Ishikawa (cell line): ENCODE data around the gene ERLEC1.

Source experiments
- CEBPB ChIP-seq: IDR thresholded peaks from 2 replicates; pipeline ENCODE4 v1.6.1; 2012
- CREB1 ChIP-seq: IDR thresholded peaks from 2 replicates; pipeline ENCODE4 v1.6.1; 2012; ENCODE audit warnings: low read depth
- EGR1 ChIP-seq: IDR thresholded peaks from 2 replicates; pipeline ENCODE4 v1.6.1; 2012
- EP300 ChIP-seq: IDR thresholded peaks from 2 replicates; pipeline ENCODE4 v1.6.1; 2012; ENCODE audit warnings: borderline replicate concordance
- FOXM1 ChIP-seq: IDR thresholded peaks from 2 replicates; pipeline ENCODE4 v1.6.1; 2012; ENCODE audit warnings: low read depth, borderline replicate concordance
- NFIC ChIP-seq: IDR thresholded peaks from 2 replicates; pipeline ENCODE4 v1.6.1; 2012
- RAD21 ChIP-seq: IDR thresholded peaks from 2 replicates; pipeline ENCODE4 v1.6.1; 2012; ENCODE audit warnings: low read depth
- TAF1 ChIP-seq: IDR thresholded peaks from 2 replicates; pipeline ENCODE4 v1.6.1; 2012; ENCODE audit warnings: low read depth, mild to moderate bottlenecking
- TCF12 ChIP-seq: IDR thresholded peaks from 2 replicates; pipeline ENCODE4 v1.6.1; 2012; ENCODE audit warnings: low read depth
- TEAD4 ChIP-seq: IDR thresholded peaks from 2 replicates; pipeline ENCODE4 v1.6.1; 2012
- YY1 ChIP-seq: IDR thresholded peaks from 2 replicates; pipeline ENCODE4 v1.6.1; 2012; ENCODE audit warnings: low read depth
- ZBTB7A ChIP-seq: IDR thresholded peaks from 2 replicates; pipeline ENCODE4 v1.6.1; 2012; ENCODE audit warnings: low read depth
- TF ChIP-seq, protein P1 (sequence below): IDR thresholded peaks from 2 replicates; pipeline ENCODE4 v1.6.1; 2012
- TF ChIP-seq, protein P2 (sequence below): IDR thresholded peaks from 2 replicates; pipeline ENCODE4 v1.6.1; 2012; ENCODE audit warnings: low read depth, mild to moderate bottlenecking
- TF ChIP-seq, protein P3 (sequence below): IDR thresholded peaks from 2 replicates; pipeline ENCODE4 v1.6.1; 2012

Gene ERLEC1

DNA sequence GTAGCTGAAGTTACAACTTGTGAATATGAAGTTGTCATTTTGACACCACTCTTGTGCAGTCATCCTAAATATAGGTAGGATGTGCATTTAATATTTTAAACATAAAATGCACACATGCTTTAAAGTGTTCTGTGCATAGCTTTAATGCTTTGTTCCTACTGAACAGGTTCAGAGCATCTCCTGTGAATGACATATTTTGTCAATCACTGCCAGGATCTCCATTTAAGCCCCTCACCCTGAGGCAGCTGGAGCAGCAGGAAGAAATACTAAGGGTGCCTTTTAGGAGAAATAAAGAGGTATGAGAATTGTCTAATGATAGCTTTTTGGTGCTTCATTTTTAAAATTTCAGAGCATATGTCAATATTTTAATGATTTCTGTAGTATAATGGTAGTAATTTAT lies 14.7 kb downstream of the ERLEC1 start:
- TF ChIP-seq CEBPB (no peak), ZBTB7A (no peak), EP300 (no peak), TCF12 (no peak), TEAD4 (no peak), TAF1 (no peak), CREB1 (no peak), EGR1 (no peak), RAD21 (no peak), FOXM1 (no peak), NFIC (no peak), YY1 (no peak)
- TF ChIP-seq, protein P1, sequence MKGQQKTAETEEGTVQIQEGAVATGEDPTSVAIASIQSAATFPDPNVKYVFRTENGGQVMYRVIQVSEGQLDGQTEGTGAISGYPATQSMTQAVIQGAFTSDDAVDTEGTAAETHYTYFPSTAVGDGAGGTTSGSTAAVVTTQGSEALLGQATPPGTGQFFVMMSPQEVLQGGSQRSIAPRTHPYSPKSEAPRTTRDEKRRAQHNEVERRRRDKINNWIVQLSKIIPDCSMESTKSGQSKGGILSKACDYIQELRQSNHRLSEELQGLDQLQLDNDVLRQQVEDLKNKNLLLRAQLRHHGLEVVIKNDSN, result no peak
- TF ChIP-seq, protein P2, sequence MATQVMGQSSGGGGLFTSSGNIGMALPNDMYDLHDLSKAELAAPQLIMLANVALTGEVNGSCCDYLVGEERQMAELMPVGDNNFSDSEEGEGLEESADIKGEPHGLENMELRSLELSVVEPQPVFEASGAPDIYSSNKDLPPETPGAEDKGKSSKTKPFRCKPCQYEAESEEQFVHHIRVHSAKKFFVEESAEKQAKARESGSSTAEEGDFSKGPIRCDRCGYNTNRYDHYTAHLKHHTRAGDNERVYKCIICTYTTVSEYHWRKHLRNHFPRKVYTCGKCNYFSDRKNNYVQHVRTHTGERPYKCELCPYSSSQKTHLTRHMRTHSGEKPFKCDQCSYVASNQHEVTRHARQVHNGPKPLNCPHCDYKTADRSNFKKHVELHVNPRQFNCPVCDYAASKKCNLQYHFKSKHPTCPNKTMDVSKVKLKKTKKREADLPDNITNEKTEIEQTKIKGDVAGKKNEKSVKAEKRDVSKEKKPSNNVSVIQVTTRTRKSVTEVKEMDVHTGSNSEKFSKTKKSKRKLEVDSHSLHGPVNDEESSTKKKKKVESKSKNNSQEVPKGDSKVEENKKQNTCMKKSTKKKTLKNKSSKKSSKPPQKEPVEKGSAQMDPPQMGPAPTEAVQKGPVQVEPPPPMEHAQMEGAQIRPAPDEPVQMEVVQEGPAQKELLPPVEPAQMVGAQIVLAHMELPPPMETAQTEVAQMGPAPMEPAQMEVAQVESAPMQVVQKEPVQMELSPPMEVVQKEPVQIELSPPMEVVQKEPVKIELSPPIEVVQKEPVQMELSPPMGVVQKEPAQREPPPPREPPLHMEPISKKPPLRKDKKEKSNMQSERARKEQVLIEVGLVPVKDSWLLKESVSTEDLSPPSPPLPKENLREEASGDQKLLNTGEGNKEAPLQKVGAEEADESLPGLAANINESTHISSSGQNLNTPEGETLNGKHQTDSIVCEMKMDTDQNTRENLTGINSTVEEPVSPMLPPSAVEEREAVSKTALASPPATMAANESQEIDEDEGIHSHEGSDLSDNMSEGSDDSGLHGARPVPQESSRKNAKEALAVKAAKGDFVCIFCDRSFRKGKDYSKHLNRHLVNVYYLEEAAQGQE, result no peak
- TF ChIP-seq, protein P3, sequence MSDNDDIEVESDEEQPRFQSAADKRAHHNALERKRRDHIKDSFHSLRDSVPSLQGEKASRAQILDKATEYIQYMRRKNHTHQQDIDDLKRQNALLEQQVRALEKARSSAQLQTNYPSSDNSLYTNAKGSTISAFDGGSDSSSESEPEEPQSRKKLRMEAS, result no peak

DNA sequence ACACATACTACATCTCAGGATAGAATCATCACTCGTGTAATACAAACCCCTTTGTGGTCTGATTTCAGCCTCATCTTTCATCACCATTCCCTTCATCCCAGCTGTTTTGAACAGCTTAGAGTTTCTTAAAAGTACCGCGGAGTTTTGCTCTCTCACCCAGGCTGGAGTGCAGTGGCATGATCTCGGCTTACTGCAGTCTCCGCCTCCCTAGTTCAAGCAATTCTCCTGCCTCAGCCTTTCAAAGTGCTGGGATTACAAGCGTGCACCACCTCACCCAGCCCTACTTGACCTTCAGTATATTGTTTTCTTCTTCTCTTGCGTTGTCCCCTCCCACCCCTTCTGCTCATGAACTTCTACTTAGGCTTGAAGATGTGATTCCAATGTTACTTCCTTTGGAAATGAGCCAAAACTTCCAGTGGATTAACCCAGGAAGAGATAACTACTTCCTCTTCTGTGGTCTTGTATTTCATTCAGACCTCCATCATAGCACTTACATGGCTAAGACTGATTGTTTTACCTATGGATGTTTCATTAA lies 15.8 kb downstream of the ERLEC1 start:
- TF ChIP-seq YY1 (no peak), TEAD4 (no peak), ZBTB7A (no peak), RAD21 (no peak), TCF12 (no peak), TAF1 (no peak), EP300 (no peak), FOXM1 (no peak), CREB1 (no peak)
- TF ChIP-seq, protein P2, result no peak
- TF ChIP-seq, protein P3, result no peak

DNA sequence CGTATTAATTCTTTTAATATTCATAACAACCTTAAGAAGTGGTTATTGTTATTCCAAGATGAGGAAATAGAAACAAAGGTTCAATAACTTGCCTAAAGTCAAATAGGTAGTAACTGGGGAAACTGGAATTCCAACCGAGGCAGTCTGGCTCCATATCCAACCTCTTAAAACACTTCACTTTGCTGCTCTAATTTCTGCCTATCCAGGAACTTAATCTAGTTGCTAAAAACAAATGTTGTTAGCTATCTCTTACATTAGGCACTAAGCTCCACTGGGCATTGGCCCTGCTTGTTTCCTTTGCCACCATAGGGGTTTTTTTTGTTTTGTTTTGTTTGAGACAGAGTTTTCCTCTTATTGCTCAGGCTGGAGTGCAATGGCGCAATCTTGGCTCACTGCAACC lies 24.8 kb downstream of the ERLEC1 start:
- TF ChIP-seq TAF1 (no peak), EGR1 (no peak), NFIC (no peak), CEBPB (no peak), EP300 (no peak), TEAD4 (no peak), ZBTB7A (no peak)
- TF ChIP-seq, protein P1, result no peak

DNA sequence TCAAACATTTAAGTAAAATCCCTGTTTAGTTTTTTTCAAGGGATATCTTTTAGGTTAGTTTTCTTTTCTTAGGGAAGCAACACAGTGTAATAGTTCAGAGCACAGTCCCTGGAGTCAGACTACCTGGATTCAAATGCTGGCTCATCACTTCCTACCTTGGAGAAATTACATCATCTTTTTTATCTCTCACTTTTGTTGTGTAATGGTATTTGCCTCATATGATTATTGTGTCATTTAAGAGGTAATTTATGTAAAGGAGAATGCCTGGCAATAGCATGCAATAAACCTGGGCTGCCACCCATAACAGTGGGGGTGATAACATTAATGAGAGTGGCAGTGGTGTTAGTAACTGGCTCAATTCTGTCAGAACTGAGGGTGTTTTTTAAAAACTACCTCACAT lies 26.3 kb downstream of the ERLEC1 start:
- TF ChIP-seq TEAD4, result no peak
- TF ChIP-seq YY1, result no peak
- TF ChIP-seq ZBTB7A, result no peak
- no peak for TF ChIP-seq RAD21
- TF ChIP-seq, protein P3, result no peak
- no peak for TF ChIP-seq CREB1

DNA sequence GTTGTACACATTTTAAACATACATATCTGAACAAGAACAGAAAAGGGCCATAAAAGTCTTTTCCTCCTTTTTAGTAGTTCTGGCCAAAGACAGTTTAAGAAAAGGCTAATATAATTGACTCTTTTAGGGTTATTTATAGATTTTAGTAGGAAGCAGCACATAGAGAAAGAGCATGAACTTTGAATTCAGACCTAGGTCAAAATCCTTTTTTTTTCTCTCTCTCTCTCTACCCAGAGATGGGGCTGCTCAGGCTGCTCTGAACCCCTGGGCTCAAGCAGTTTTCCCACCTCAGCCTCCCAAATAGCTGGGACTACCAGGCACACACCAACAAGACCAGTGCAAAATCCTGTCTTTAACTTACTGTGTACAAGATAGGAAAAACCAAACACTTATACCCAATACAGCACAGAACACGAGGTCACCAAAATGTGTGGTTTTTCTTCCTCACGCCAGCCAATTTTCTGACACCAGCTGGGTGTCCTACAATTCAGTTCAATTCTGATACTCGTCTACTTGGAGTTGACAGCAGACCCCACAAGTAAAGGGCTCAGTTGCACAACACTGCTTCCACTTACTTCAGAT lies 32.1 kb downstream of the ERLEC1 start:
- TF ChIP-seq YY1, result no peak
- TF ChIP-seq, protein P3, result no peak
- no peak for TF ChIP-seq EGR1
- no peak for TF ChIP-seq TCF12
- no peak for TF ChIP-seq NFIC
- no peak for TF ChIP-seq CEBPB

DNA sequence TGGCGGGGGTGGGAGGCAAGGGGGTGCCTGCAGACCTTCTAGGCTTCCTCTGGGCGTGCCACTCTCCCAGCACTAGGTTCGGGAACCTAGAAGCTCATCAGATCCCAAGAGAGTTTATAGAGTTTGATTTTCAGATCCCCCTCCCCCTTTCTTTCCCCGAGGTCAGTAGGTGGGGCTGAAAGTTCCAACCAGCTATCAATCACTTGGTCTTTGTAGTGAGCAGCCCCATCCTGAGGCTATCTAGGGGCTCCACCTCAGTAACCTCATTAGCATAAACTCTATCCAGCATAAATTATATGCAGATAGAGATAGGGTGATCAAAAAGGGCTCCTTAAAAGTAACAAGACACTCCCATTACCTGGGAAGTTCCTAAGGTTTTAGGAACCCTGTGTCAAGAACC lies 32.8 kb downstream of the ERLEC1 start:
- TF ChIP-seq NFIC, result no peak
- TF ChIP-seq FOXM1, result no peak
- TF ChIP-seq, protein P1, result no peak
- no peak for TF ChIP-seq TAF1
- TF ChIP-seq CEBPB, result no peak
- TF ChIP-seq YY1, result no peak
- TF ChIP-seq, protein P2, result no peak
- TF ChIP-seq TCF12, result no peak
- no peak for TF ChIP-seq EP300
